ENCODE measurements around the gene SLC39A9. TPM values are rescaled to one million over a fixed set of nuclear protein-coding genes. Genes with fewer than 3 reads are reported as not detected.

The SLC39A9 gene
- total and polyA plus RNA-seq, 4 donors = 20.5 to 74.9 (median 43.4) TPM

GRCh38 chr14:69351385-69351784 is 47.1 kb upstream of the SLC39A9 start:
- TF ChIP-seq CTCF (IDR thresholded peaks at IDR 0.05; ENCODE audit: control extremely low read depth, extremely low read depth) = no peak
- H3K36me3 ChIP-seq (ENCODE audit: control insufficient read depth in 4 of 4, insufficient read depth in 4 of 4, low read length in 4 of 4) = no peaks in the 10 kb centered on the region
- whole genome bisulfite sequencing, 2 donors = 62 to 66% methylated on average over 3 of the region's 3 CpGs
- H3K4me3 ChIP-seq = no peak overlapping the region
- H3K27me3 ChIP-seq (ENCODE audit: control insufficient read depth in 3 of 3, insufficient read depth in 3 of 3, low read length in 2 of 3) = no peaks in the 10 kb centered on the region
- no peak for DNase-seq
- H3K9ac ChIP-seq (ENCODE audit: insufficient read depth in 1 of 2, low read length in 2 of 2) = no peak overlapping the region
- H3K9me3 ChIP-seq (ENCODE audit: control insufficient read depth in 4 of 4, insufficient read depth in 3 of 4, low read length in 3 of 4) = no peaks in the 10 kb centered on the region
- no peak overlapping the region for H3K27ac ChIP-seq (ENCODE audit: low read depth in 1 of 2, low read length in 1 of 2)
- peaks cover 0 to 7% (median 0%) of the 10 kb centered on the region in 5 donors for H3K4me1 ChIP-seq (ENCODE audit: control insufficient read depth in 5 of 5, insufficient read depth in 5 of 5, low read length in 5 of 5)
- no peak for ATAC-seq (ENCODE audit: insufficient read depth, low FRiP score)

- H3K9ac ChIP-seq (ENCODE audit: insufficient read depth in 1 of 2, low read length in 2 of 2) = no peak overlapping the region
- H3K9me3 ChIP-seq (ENCODE audit: control insufficient read depth in 4 of 4, insufficient read depth in 3 of 4, low read length in 3 of 4) = no peaks in the 10 kb centered on the region
- no peaks in the 10 kb centered on the region for H3K27me3 ChIP-seq (ENCODE audit: control insufficient read depth in 3 of 3, insufficient read depth in 3 of 3, low read length in 2 of 3)
- peaks cover 0 to 7% (median 0%) of the 10 kb centered on the region in 5 donors for H3K4me1 ChIP-seq (ENCODE audit: control insufficient read depth in 5 of 5, insufficient read depth in 5 of 5, low read length in 5 of 5)
- no peak overlapping the region for H3K27ac ChIP-seq (ENCODE audit: low read depth in 1 of 2, low read length in 1 of 2)
- H3K36me3 ChIP-seq (ENCODE audit: control insufficient read depth in 4 of 4, insufficient read depth in 4 of 4, low read length in 4 of 4) = no peaks in the 10 kb centered on the region
- no peak overlapping the region for H3K4me3 ChIP-seq
- DNase-seq (no peak), ATAC-seq (ENCODE audit: insufficient read depth, low FRiP score) (no peak)
- no peak for TF ChIP-seq CTCF (IDR thresholded peaks at IDR 0.05; ENCODE audit: control extremely low read depth, extremely low read depth)
- WGBS, 2 donors = 79 to 88% methylated on average over 5 of the region's 5 CpGs
These were observed 46.6 kb upstream of the SLC39A9 start for GRCh38 chr14:69351911-69352310.

- WGBS, 2 donors = 84 to 92% methylated on average over 3 of the region's 3 CpGs
- Histone ChIP-seq H3K9me3 (ENCODE audit: control insufficient read depth in 4 of 4, insufficient read depth in 3 of 4, low read length in 3 of 4) (no peaks in the 10 kb centered on the region), H3K36me3 (ENCODE audit: control insufficient read depth in 4 of 4, insufficient read depth in 4 of 4, low read length in 4 of 4) (no peaks in the 10 kb centered on the region), H3K4me3 (no peak overlapping the region), H3K27me3 (ENCODE audit: control insufficient read depth in 3 of 3, insufficient read depth in 3 of 3, low read length in 2 of 3) (no peaks in the 10 kb centered on the region), H3K9ac (ENCODE audit: insufficient read depth in 1 of 2, low read length in 2 of 2) (no peak overlapping the region), H3K4me1 (ENCODE audit: control insufficient read depth in 5 of 5, insufficient read depth in 5 of 5, low read length in 5 of 5) (peaks cover 0 to 7% (median 0%) of the 10 kb centered on the region in 5 donors), H3K27ac (ENCODE audit: low read depth in 1 of 2, low read length in 1 of 2) (no peak overlapping the region)
- ATAC-seq (ENCODE audit: insufficient read depth, low FRiP score) = no peak
- no peak for DNase-seq
- no peak for TF ChIP-seq CTCF (IDR thresholded peaks at IDR 0.05; ENCODE audit: control extremely low read depth, extremely low read depth)
These were observed 45.3 kb upstream of the SLC39A9 start for GRCh38 chr14:69353168-69353567.

Data from lung (tissue), 12 donors.